Small intestine (tissue), 7 donors: ENCODE data around the gene MAST2. TPM values are rescaled to one million over a fixed set of nuclear protein-coding genes. Genes with fewer than 3 reads are reported as not detected.
"Not testable (repeated sequence)": the region's sequence is repeated elsewhere in the genome, so short reads cannot be mapped to it uniquely, and the experiment has no call there.

Source experiments
- DNase-seq, 2 donors: peaks; one replicate each; pipeline versions ENCODE4 v3.0.0 to v3.0.0-alpha.2; 2013
- FAIRE-seq: peaks from 2 replicates; lab custom pipeline; 2012; peaks lifted over from hg19 to GRCh38; lab: Jason Lieb, UNC
- H3K27ac ChIP-seq, 3 donors: one replicate each; pipeline ENCODE4 v1.5.1; 2013; ENCODE audit warnings: low read length in 2 of 3, mild to moderate bottlenecking in 2 of 3, control low read depth in 1 of 3, inconsistent platforms in 1 of 3, low read depth in 1 of 3, moderate library complexity in 1 of 3
- H3K27me3 ChIP-seq, 3 donors: one replicate each; pipeline ENCODE4 v1.6.1; 2013; ENCODE audit warnings: low read length in 3 of 3, inconsistent platforms in 1 of 3; ENCODE audit not compliant: control insufficient read depth in 3 of 3, insufficient read depth in 3 of 3
- H3K36me3 ChIP-seq, 3 donors: one replicate each; pipeline ENCODE4 v1.6.1; 2013; ENCODE audit warnings: low read length in 3 of 3, inconsistent platforms in 1 of 3, low read depth in 1 of 3, mild to moderate bottlenecking in 1 of 3, moderate library complexity in 1 of 3; ENCODE audit not compliant: control insufficient read depth in 3 of 3, insufficient read depth in 2 of 3
- H3K4me1 ChIP-seq, 3 donors: one replicate each; pipeline ENCODE4 v1.6.1; 2013; ENCODE audit warnings: low read length in 2 of 3, inconsistent platforms in 1 of 3, low read depth in 1 of 3, mild to moderate bottlenecking in 1 of 3, moderate library complexity in 1 of 3; ENCODE audit not compliant: control insufficient read depth in 3 of 3, insufficient read depth in 2 of 3
- H3K4me3 ChIP-seq, 3 donors: one replicate each; pipeline ENCODE4 v1.5.1; 2013; ENCODE audit warnings: low read length in 3 of 3, control low read depth in 1 of 3, inconsistent platforms in 1 of 3, low read depth in 1 of 3, mild to moderate bottlenecking in 1 of 3, moderate library complexity in 1 of 3
- H3K9me3 ChIP-seq, 2 donors: one replicate each; pipeline ENCODE4 v1.6.1; 2013; ENCODE audit warnings: low read depth in 1 of 2, low read length in 1 of 2; ENCODE audit not compliant: control insufficient read depth in 2 of 2, insufficient read depth in 1 of 2
- WGBS, 3 donors: extraction: QIAGEN DNeasy Blood & Tissue Kit; methylation state at CpG; one replicate each; pipeline ENCODE4 v1.1.7; 2013; 5-methylcytosine and 5-hydroxymethylcytosine counted together
- polyA plus RNA-seq, 4 donors: library from polyadenylated mRNA; stranded (reverse) in 3 of 4; unstranded in 1 of 4; fragments of 200-250 nt in 3 of 4; fragments of 120-200 nt in 1 of 4; gene quantifications; one replicate each; pipeline versions ENCODE4 v1.2.1 to v1.2.3, GENCODE V29; 2013
- donor health status: healthy with polysubstance abuse.
- donor health status: control.
- donor health status: control.
- donor health status: Bipolar disorder and iron deficiency.
- donor health status: healthy.

MAST2 gene
- polyA plus RNA-seq, 4 donors: 23.3 to 70.2 (median 41.8) TPM

GRCh38 chr1:46041974-46042373, 238.6 kb downstream of the MAST2 start:
- DNase-seq (no peak), FAIRE-seq (no peak)
- Histone ChIP-seq H3K27ac (no peak overlapping the region), H3K36me3 (peaks cover 0 to 18% (median 0%) of the 10 kb centered on the region in 3 donors), H3K4me1 (no peaks in the 10 kb centered on the region), H3K4me3 (no peak overlapping the region), H3K27me3 (no peaks in the 10 kb centered on the region), H3K9me3 (no peaks in the 10 kb centered on the region)

GRCh38 chr1:46043458-46044017, 240.1 kb downstream of the MAST2 start:
- H3K9me3 ChIP-seq: no peaks in the 10 kb centered on the region
- H3K4me3 ChIP-seq: no peak overlapping the region
- H3K27me3 ChIP-seq: no peaks in the 10 kb centered on the region
- FAIRE-seq (no peak), DNase-seq (no peak)
- H3K36me3 ChIP-seq: peaks cover 0 to 20% (median 0%) of the 10 kb centered on the region in 3 donors
- H3K4me1 ChIP-seq: no peaks in the 10 kb centered on the region
- H3K27ac ChIP-seq: no peak overlapping the region
- 66 to 84% (median 81%) methylated on average over 11 of the region's 11 CpGs for WGBS, 3 donors

- Histone ChIP-seq H3K27me3 (no peaks in the 10 kb centered on the region), H3K4me1 (no peaks in the 10 kb centered on the region), H3K9me3 (no peaks in the 10 kb centered on the region), H3K36me3 (peaks cover 0 to 20% (median 0%) of the 10 kb centered on the region in 3 donors), H3K27ac (no peak overlapping the region), H3K4me3 (no peak overlapping the region)
- 77 to 89% (median 85%) methylated on average over 5 of the region's 5 CpGs for WGBS, 3 donors
- FAIRE-seq (no peak), DNase-seq (no peak)
Measured at GRCh38 chr1:46044116-46044515, 240.7 kb downstream of the MAST2 start.

- Histone ChIP-seq H3K27ac (peak overlapping the region in 1 of 3 donors; percentile 80), H3K4me1 (peaks cover 0 to 11% (median 2%) of the 10 kb centered on the region in 3 donors), H3K27me3 (no peaks in the 10 kb centered on the region), H3K9me3 (peaks cover 0 to 11% of the 10 kb centered on the region in 2 donors), H3K4me3 (no peak overlapping the region), H3K36me3 (peaks cover 0 to 9% (median 0%) of the 10 kb centered on the region in 3 donors)
- DNase-seq (peak; percentile 67 to 75), FAIRE-seq (no peak)
- WGBS, 3 donors: 47 to 69% (median 60%) methylated on average over 2 of the region's 2 CpGs
Measured at GRCh38 chr1:46053734-46054133, 250.3 kb downstream of the MAST2 start.

- peaks cover 0 to 14% of the 10 kb centered on the region in 2 donors for H3K9me3 ChIP-seq
- peaks cover 0 to 11% (median 2%) of the 10 kb centered on the region in 3 donors for H3K4me1 ChIP-seq
- no peak for FAIRE-seq
- H3K36me3 ChIP-seq: peaks cover 0 to 12% (median 0%) of the 10 kb centered on the region in 3 donors
- no peaks in the 10 kb centered on the region for H3K27me3 ChIP-seq
- no peak for DNase-seq
- no peak overlapping the region for H3K4me3 ChIP-seq
- H3K27ac ChIP-seq: no peak overlapping the region
- 95 to 100% (median 97%) methylated on average over 5 of the region's 5 CpGs for WGBS, 3 donors
Measured at GRCh38 chr1:46056325-46056724, 252.9 kb downstream of the MAST2 start.

GRCh38 chr1:46057215-46057614, 253.8 kb downstream of the MAST2 start:
- H3K27ac ChIP-seq, H3K4me3 ChIP-seq, H3K27me3 ChIP-seq, FAIRE-seq, DNase-seq: not testable (repeated sequence)
- Histone ChIP-seq H3K36me3 (peaks cover 0 to 12% (median 0%) of the 10 kb centered on the region in 3 donors), H3K9me3 (peaks cover 0 to 14% of the 10 kb centered on the region in 2 donors), H3K4me1 (peaks cover 0 to 11% (median 2%) of the 10 kb centered on the region in 3 donors)
- 85 to 91% (median 86%) methylated on average over 4 of the region's 4 CpGs for WGBS, 3 donors

GRCh38 chr1:46057781-46058180, 254.4 kb downstream of the MAST2 start:
- H3K4me3 ChIP-seq: no peak overlapping the region
- 94 to 99% (median 97%) methylated on average over 3 of the region's 3 CpGs for WGBS, 3 donors
- peaks cover 0 to 12% (median 0%) of the 10 kb centered on the region in 3 donors for H3K36me3 ChIP-seq
- peaks cover 0 to 14% of the 10 kb centered on the region in 2 donors for H3K9me3 ChIP-seq
- H3K4me1 ChIP-seq: peaks cover 2 to 11% (median 3%) of the 10 kb centered on the region in 3 donors
- FAIRE-seq (no peak), DNase-seq (no peak)
- H3K27ac ChIP-seq: no peak overlapping the region
- H3K27me3 ChIP-seq: no peaks in the 10 kb centered on the region

GRCh38 chr1:46058936-46059335, 255.5 kb downstream of the MAST2 start:
- Histone ChIP-seq H3K27me3 (no peaks in the 10 kb centered on the region), H3K36me3 (peaks cover 0 to 12% (median 0%) of the 10 kb centered on the region in 3 donors), H3K27ac (peak overlapping the region in 1 of 3 donors; percentile 30), H3K9me3 (peaks cover 0 to 11% of the 10 kb centered on the region in 2 donors), H3K4me1 (peaks cover 2 to 12% (median 5%) of the 10 kb centered on the region in 3 donors), H3K4me3 (no peak overlapping the region)
- DNase-seq (no peak), FAIRE-seq (no peak)
- 87 to 92% (median 91%) methylated on average over 5 of the region's 5 CpGs for WGBS, 3 donors
